Endometrial microvascular endothelial cells (primary cell): ENCODE measurements around the gene ANKRD55. TPM values are rescaled to one million over a fixed set of nuclear protein-coding genes. Genes with fewer than 3 reads are reported as not detected.
"Not testable (repeated sequence)": the region's sequence is repeated elsewhere in the genome, so short reads cannot be mapped to it uniquely, and the experiment has no call there.

Experiments
- in situ Hi-C: cut with HindIII; loops from 2 replicates; pipeline ENCODE4 v1.10.0; 2017; ENCODE audit warnings: low sequenced_read_pairs, low pct_unique_long_range_greater_than_20kb; ENCODE audit errors: inconsistent ontology term
- total RNA-seq: library from RNA; depleted of rRNA; stranded (reverse); fragments of >200 nt; gene quantifications from one replicate; pipeline ENCODE4 v1.2.3, GENCODE V29; 2015; ENCODE audit errors: inconsistent ontology term

Gene ANKRD55
- total RNA-seq, 1 donor from 2014 or later, result 0.84 TPM

GRCh38 chr5:56123531-56124243, 109.4 kb downstream of the ANKRD55 start:
- in situ Hi-C loops, result no loop called here

- in situ Hi-C loops, result not testable (repeated sequence)
Measured at GRCh38 chr5:56122360-56122985, 110.7 kb downstream of the ANKRD55 start.

GRCh38 chr5:56119050-56119449, 114.1 kb downstream of the ANKRD55 start:
- in situ Hi-C loops, result no loop called here

- in situ Hi-C loops, result no loop called here
Measured at GRCh38 chr5:56116599-56117141, 116.5 kb downstream of the ANKRD55 start.

GRCh38 chr5:56115589-56115988, 117.5 kb downstream of the ANKRD55 start:
- in situ Hi-C loops, result no loop called here

GRCh38 chr5:56112526-56113121, 120.5 kb downstream of the ANKRD55 start:
- in situ Hi-C loops, result no loop called here

GRCh38 chr5:56111404-56111781, 121.7 kb downstream of the ANKRD55 start:
- in situ Hi-C loops, result no loop called here

- in situ Hi-C loops, result no loop called here
Measured at GRCh38 chr5:56110646-56111403, 122.3 kb downstream of the ANKRD55 start.

- in situ Hi-C loops, result no loop called here
Measured at GRCh38 chr5:56108246-56108645, 124.9 kb downstream of the ANKRD55 start.

GRCh38 chr5:56106837-56107236, 126.3 kb downstream of the ANKRD55 start:
- in situ Hi-C loops, result no loop called here

- in situ Hi-C loops, result no loop called here
Measured at GRCh38 chr5:56105511-56106291, 127.4 kb downstream of the ANKRD55 start.

GRCh38 chr5:56102889-56103288, 130.2 kb downstream of the ANKRD55 start:
- in situ Hi-C loops, result no loop called here

- in situ Hi-C loops, result not testable (repeated sequence)
Measured at GRCh38 chr5:56102207-56102606, 130.9 kb downstream of the ANKRD55 start.

- in situ Hi-C loops, result no loop called here
Measured at GRCh38 chr5:56101180-56101579, 131.9 kb downstream of the ANKRD55 start.

GRCh38 chr5:56100439-56101176, 132.5 kb downstream of the ANKRD55 start:
- in situ Hi-C loops, result no loop called here

GRCh38 chr5:56099346-56099745, 133.8 kb downstream of the ANKRD55 start:
- in situ Hi-C loops, result no loop called here

- in situ Hi-C loops, result no loop called here
Measured at GRCh38 chr5:56097055-56097454, 136.1 kb downstream of the ANKRD55 start.

GRCh38 chr5:56095579-56096102, 137.5 kb downstream of the ANKRD55 start:
- in situ Hi-C loops, result no loop called here
